Ishikawa (cell line): Measurements from ENCODE around the gene PSEN1.

Source experiments
- CEBPB ChIP-seq: IDR thresholded peaks from 2 replicates; pipeline ENCODE4 v1.6.1; 2012
- CREB1 ChIP-seq: IDR thresholded peaks from 2 replicates; pipeline ENCODE4 v1.6.1; 2012; ENCODE audit warnings: low read depth
- EGR1 ChIP-seq: IDR thresholded peaks from 2 replicates; pipeline ENCODE4 v1.6.1; 2012
- EP300 ChIP-seq: IDR thresholded peaks from 2 replicates; pipeline ENCODE4 v1.6.1; 2012; ENCODE audit warnings: borderline replicate concordance
- RAD21 ChIP-seq: IDR thresholded peaks from 2 replicates; pipeline ENCODE4 v1.6.1; 2012; ENCODE audit warnings: low read depth
- TAF1 ChIP-seq: IDR thresholded peaks from 2 replicates; pipeline ENCODE4 v1.6.1; 2012; ENCODE audit warnings: low read depth, mild to moderate bottlenecking
- TCF12 ChIP-seq: IDR thresholded peaks from 2 replicates; pipeline ENCODE4 v1.6.1; 2012; ENCODE audit warnings: low read depth
- ZBTB7A ChIP-seq: IDR thresholded peaks from 2 replicates; pipeline ENCODE4 v1.6.1; 2012; ENCODE audit warnings: low read depth
- TF ChIP-seq, protein P1 (sequence below): IDR thresholded peaks from 2 replicates; pipeline ENCODE4 v1.6.1; 2012
- TF ChIP-seq, protein P2 (sequence below): IDR thresholded peaks from 2 replicates; pipeline ENCODE4 v1.6.1; 2012; ENCODE audit warnings: low read depth, mild to moderate bottlenecking

DNA sequence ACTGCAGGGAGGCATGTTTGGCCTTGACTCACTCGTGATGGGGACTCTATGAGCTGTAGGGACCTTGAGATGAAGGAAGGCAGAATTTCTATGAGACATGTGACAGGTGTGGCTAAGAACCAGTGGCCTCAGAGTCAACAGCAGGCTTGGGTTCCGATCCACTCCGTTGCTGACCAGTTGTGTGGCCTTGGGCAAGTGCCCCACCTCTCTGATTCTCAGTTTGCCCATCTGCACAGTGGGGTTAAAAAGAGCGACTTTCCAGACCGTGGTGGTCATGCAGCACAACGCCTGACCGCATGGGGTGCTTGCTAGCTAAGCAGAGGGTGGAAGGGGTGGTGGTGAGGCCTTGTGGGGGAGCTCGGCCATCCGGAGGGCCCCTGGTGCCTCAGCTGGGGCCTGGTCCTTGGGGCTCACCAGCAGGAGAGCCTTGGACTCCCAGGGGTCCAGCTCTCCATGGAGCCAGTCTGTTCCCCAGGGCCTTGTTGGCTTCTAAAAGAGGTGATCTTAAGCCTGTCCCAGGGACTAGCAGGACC is 119.5 kb downstream of the PSEN1 start:
- TF ChIP-seq EGR1 (no peak), CREB1 (no peak), RAD21 (no peak), CEBPB (no peak), EP300 (no peak), TAF1 (no peak), TCF12 (no peak), ZBTB7A (no peak)
- TF ChIP-seq, protein P1, sequence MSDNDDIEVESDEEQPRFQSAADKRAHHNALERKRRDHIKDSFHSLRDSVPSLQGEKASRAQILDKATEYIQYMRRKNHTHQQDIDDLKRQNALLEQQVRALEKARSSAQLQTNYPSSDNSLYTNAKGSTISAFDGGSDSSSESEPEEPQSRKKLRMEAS: no peak
- TF ChIP-seq, protein P2, sequence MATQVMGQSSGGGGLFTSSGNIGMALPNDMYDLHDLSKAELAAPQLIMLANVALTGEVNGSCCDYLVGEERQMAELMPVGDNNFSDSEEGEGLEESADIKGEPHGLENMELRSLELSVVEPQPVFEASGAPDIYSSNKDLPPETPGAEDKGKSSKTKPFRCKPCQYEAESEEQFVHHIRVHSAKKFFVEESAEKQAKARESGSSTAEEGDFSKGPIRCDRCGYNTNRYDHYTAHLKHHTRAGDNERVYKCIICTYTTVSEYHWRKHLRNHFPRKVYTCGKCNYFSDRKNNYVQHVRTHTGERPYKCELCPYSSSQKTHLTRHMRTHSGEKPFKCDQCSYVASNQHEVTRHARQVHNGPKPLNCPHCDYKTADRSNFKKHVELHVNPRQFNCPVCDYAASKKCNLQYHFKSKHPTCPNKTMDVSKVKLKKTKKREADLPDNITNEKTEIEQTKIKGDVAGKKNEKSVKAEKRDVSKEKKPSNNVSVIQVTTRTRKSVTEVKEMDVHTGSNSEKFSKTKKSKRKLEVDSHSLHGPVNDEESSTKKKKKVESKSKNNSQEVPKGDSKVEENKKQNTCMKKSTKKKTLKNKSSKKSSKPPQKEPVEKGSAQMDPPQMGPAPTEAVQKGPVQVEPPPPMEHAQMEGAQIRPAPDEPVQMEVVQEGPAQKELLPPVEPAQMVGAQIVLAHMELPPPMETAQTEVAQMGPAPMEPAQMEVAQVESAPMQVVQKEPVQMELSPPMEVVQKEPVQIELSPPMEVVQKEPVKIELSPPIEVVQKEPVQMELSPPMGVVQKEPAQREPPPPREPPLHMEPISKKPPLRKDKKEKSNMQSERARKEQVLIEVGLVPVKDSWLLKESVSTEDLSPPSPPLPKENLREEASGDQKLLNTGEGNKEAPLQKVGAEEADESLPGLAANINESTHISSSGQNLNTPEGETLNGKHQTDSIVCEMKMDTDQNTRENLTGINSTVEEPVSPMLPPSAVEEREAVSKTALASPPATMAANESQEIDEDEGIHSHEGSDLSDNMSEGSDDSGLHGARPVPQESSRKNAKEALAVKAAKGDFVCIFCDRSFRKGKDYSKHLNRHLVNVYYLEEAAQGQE: no peak
